HepG2 (cell line): ENCODE data around the gene TLCD3A. TPM values are rescaled to one million over a fixed set of nuclear protein-coding genes. Genes with fewer than 3 reads are reported as not detected.

Source experiments
- ATAC-seq: fragments of 200-7000 bp; cut with Tn5 transposase; 3 replicates; pipeline ENCODE4 v1.9.1; 2020; ENCODE audit warnings: mild to moderate bottlenecking, moderate library complexity
- BruUV-seq: library from RNA; stranded (reverse); fragments of 400-500 nt; replicated peaks from 2 replicates; lab custom pipeline; 2021; lab: Mats Ljungman, UMichigan
- CTCF ChIA-PET: fragments of 300-600 bp; formaldehyde crosslinking; extraction: SDS; loops from one replicate; lab custom pipeline; 2021; ENCODE audit warnings: low total read pairs, inconsistent platforms, low intra/inter-chr PET ratio; lab: Yijun Ruan, JAX
- POLR2A ChIA-PET: fragments of 350-600 bp; sonication (Branson Sonifier 250); formaldehyde crosslinking; loops from one replicate; lab custom pipeline; 2020; ENCODE audit warnings: antibody characterized with exemption, inconsistent platforms; lab: Yijun Ruan, JAX
- DNase-seq: peaks from one replicate; pipeline ENCODE4 v3.0.0-alpha.2; 2015; ENCODE audit warnings: low spot score
- FAIRE-seq: peaks from 3 replicates; lab custom pipeline; 2011; peaks lifted over from hg19 to GRCh38; lab: Jason Lieb, UNC
- H2AFZ ChIP-seq: one replicate; pipeline ENCODE4 v1.6.1; 2011; ENCODE audit warnings: low read length, inconsistent platforms
- H3K27ac ChIP-seq: fragments of 300-600 bp; 3 replicates; pipeline ENCODE4 v1.8.0; 2011; ENCODE audit warnings: mixed run types, mild to moderate bottlenecking, mixed read lengths, low read length, inconsistent platforms; ENCODE audit not compliant: insufficient read depth; ENCODE audit errors: extremely low read length
- H3K27me3 ChIP-seq, 2 experiments: fragments of 200-600 bp in 1 of 2; 2 replicates in 1 of 2; 3 replicates in 1 of 2; pipeline versions ENCODE4 v1.6.0 to v1.8.0; 2011; ENCODE audit warnings: low read length in 2 of 2, mild to moderate bottlenecking in 2 of 2, moderate library complexity in 2 of 2, inconsistent platforms in 1 of 2; ENCODE audit not compliant: insufficient read depth in 2 of 2, control insufficient read depth in 1 of 2
- H3K36me3 ChIP-seq, 2 experiments: fragments of 200-600 bp in 1 of 2; replicated peaks in 1 of 2; 2 replicates in 1 of 2; 3 replicates in 1 of 2; pipeline versions ENCODE4 v1.5.1 to v1.8.0; 2011; ENCODE audit warnings: low read length in 2 of 2, inconsistent platforms in 1 of 2; ENCODE audit not compliant: insufficient read depth in 2 of 2, control insufficient read depth in 1 of 2
- H3K4me1 ChIP-seq: 2 replicates; pipeline ENCODE4 v1.5.1; 2012; ENCODE audit warnings: low read length, inconsistent platforms; ENCODE audit not compliant: insufficient read depth
- H3K4me2 ChIP-seq: 2 replicates; pipeline ENCODE4 v1.6.0; 2011; ENCODE audit warnings: low read depth, low read length, inconsistent platforms
- H3K4me3 ChIP-seq, 3 experiments: fragments of 200-600 bp in 1 of 3; sonication (generic), shearing (Covaris generic) in 1 of 3; replicated peaks in 1 of 3; 2 replicates each; pipeline ENCODE4 v1.5.1; 2011 to 2016; ENCODE audit warnings: low read length in 3 of 3, inconsistent platforms in 2 of 3, low read depth in 2 of 3, mild to moderate bottlenecking in 2 of 3, control low read depth in 1 of 3, mixed read lengths in 1 of 3; ENCODE audit not compliant: insufficient read depth in 1 of 3
- H3K79me2 ChIP-seq: one replicate; pipeline ENCODE4 v1.6.1; 2011; ENCODE audit warnings: low read length, inconsistent platforms; ENCODE audit not compliant: insufficient read depth
- H3K9ac ChIP-seq: 2 replicates; pipeline ENCODE4 v1.6.0; 2011; ENCODE audit warnings: mild to moderate bottlenecking, low read depth, low read length, inconsistent platforms; ENCODE audit not compliant: insufficient read depth
- H3K9me3 ChIP-seq: 2 replicates; pipeline ENCODE4 v1.5.1; 2012; ENCODE audit warnings: mild to moderate bottlenecking, low read length
- H4K20me1 ChIP-seq: 2 replicates; pipeline ENCODE4 v1.6.0; 2011; ENCODE audit warnings: inconsistent platforms, mild to moderate bottlenecking, low read length, moderate library complexity; ENCODE audit not compliant: insufficient read depth
- AGO1 ChIP-seq: fragments of 200-400 bp; formaldehyde crosslinking; IDR thresholded peaks from 2 replicates; pipeline ENCODE4 v1.6.1; 2017; ENCODE audit warnings: mild to moderate bottlenecking, low read depth, low read length, moderate library complexity; ENCODE audit not compliant: poor library complexity, severe bottlenecking
- NBN ChIP-seq: fragments of 450-650 bp; conservative IDR thresholded peaks from 2 replicates; pipeline ENCODE4 v1.6.1; 2017
- NKX3-1 ChIP-seq: sonication (generic); formaldehyde crosslinking; IDR thresholded peaks from 2 replicates; pipeline ENCODE4 v1.5.0; 2020; ENCODE audit warnings: missing genetic modification reagents
- RFXANK ChIP-seq: IDR thresholded peaks from 2 replicates; pipeline ENCODE4 v1.6.1; 2016
- ZNF558 ChIP-seq: sonication (generic); formaldehyde crosslinking; IDR thresholded peaks from 2 replicates; pipeline ENCODE4 v1.9.0; 2022; ENCODE audit warnings: mild to moderate bottlenecking, missing genetic modification reagents, borderline replicate concordance
- ZNF678 ChIP-seq: sonication (generic); formaldehyde crosslinking; IDR thresholded peaks from 2 replicates; pipeline ENCODE4 v1.4.0; 2020; ENCODE audit warnings: mild to moderate bottlenecking, missing genetic modification reagents
- ZSCAN25 ChIP-seq: sonication (generic); formaldehyde crosslinking; IDR thresholded peaks from 2 replicates; pipeline ENCODE4 v1.8.0; 2022; ENCODE audit warnings: mild to moderate bottlenecking, missing genetic modification reagents
- WGBS: methylation state at CpG from one replicate; pipeline ENCODE4 v1.1.6; 2017; ENCODE audit warnings: low lambda C conversion rate; 5-methylcytosine and 5-hydroxymethylcytosine counted together
- in situ Hi-C: cut with HindIII; loops from 2 replicates; pipeline ENCODE4 v1.10.0; 2017; ENCODE audit warnings: low pct_unique_long_range_greater_than_20kb; ENCODE audit not compliant: extremely low pct_ligation_motif_present
- intact Hi-C: fragments of 100-400 bp; cut with micrococcal nuclease; formaldehyde crosslinking; loops from one replicate; pipeline ENCODE4 v1.10.0; 2022; ENCODE audit not compliant: unreplicated experiment
- polyA plus RNA-seq, 8 experiments: library from polyadenylated mRNA; depleted of rRNA in 3 of 8; stranded (reverse) in 7 of 8; unstranded in 1 of 8; fragments of >200 nt; fragmentation: Illumina TruSeq in 4 of 8; extraction: Trizol in 4 of 8; gene quantifications; 2 replicates each; pipeline versions ENCODE4 v1.2.1 to v1.2.3, GENCODE V29; 2011 to 2016; ENCODE audit warnings: low read depth in 4 of 8, missing spikeins in 1 of 8, mixed read lengths in 1 of 8; ENCODE audit not compliant: insufficient read depth in 1 of 8
- total RNA-seq, 5 experiments: library from RNA; depleted of rRNA; stranded (reverse); fragments of >200 nt; fragmentation: Illumina TruSeq; extraction: Trizol; gene quantifications; 2 replicates each; pipeline ENCODE4 v1.2.3, GENCODE V29; 2016; ENCODE audit warnings: low read depth in 1 of 5
- TF ChIP-seq, protein P1 (sequence below): IDR thresholded peaks from 2 replicates; pipeline ENCODE4 v1.6.1; 2016; ENCODE audit warnings: mild to moderate bottlenecking
- TF ChIP-seq, protein P2 (sequence below): IDR thresholded peaks from 2 replicates; pipeline ENCODE4 v1.6.1; 2012; ENCODE audit warnings: low read depth, low read length, improper control_type of control experiment
- TF ChIP-seq, protein P3 (sequence below): sonication (generic); formaldehyde crosslinking; IDR thresholded peaks from 2 replicates; pipeline ENCODE4 v1.4.0; 2020; ENCODE audit warnings: mild to moderate bottlenecking, missing genetic modification reagents

Gene TLCD3A
- total and polyA plus RNA-seq, 2 of the 13 experiments (the other 11 are each of a cell fraction or from before 2014, with no cell fraction given) = 25.2 to 46.6 TPM

DNA sequence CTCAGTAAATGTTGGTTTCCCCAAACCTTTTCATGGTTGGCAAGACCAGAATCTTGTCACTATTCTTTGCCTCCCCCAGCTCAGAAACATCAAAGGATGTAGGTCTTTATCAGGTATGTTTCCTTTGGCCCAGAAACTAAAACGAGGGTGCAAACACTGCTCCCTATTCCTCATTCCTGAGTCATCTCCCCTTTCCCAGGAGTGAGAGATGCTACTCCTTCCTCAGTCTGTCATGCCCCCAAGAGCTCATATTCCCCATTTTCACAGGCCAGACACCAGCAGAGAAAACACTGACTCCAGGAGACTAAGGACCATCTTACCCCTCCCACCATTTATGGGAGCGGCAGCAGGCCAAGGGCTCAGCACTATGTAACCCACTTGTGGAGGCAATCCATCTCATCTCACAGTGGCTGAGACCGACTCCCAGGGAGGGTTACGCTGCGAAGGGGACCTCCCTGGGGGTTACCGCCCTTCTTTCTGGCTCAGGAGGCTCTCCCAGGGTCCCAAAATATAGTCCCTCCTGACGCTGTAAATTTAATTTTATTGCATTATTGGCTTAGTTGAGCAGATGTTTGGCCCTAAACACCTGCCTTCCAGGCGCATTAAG lies 18.1 kb downstream of the TLCD3A start:
- no peak for DNase-seq
- Histone ChIP-seq H4K20me1 (no peaks in the 10 kb centered on the region), H3K27ac (peak overlapping the region; percentile 72), H3K79me2 (peaks cover 30% of the 10 kb centered on the region), H3K4me1 (peaks cover 31% of the 10 kb centered on the region), H3K36me3 (peaks cover 17 to 28% of the 10 kb centered on the region in 2 experiments), H2AFZ (no peak overlapping the region), H3K9me3 (no peaks in the 10 kb centered on the region), H3K9ac (peak overlapping the region; percentile 90), H3K4me3 (peak overlapping the region; percentile 74 to 84 (median 78)), H3K27me3 (no peaks in the 10 kb centered on the region), H3K4me2 (peak overlapping the region; percentile 85)
- TF ChIP-seq ZNF558 (CRISPR knock-in tag) (no peak), ZSCAN25 (no peak), RFXANK (no peak), AGO1 (no peak), NBN (no peak), ZNF678 (CRISPR knock-in tag) (no peak), NKX3-1 (CRISPR knock-in tag) (no peak)
- TF ChIP-seq, protein P1, sequence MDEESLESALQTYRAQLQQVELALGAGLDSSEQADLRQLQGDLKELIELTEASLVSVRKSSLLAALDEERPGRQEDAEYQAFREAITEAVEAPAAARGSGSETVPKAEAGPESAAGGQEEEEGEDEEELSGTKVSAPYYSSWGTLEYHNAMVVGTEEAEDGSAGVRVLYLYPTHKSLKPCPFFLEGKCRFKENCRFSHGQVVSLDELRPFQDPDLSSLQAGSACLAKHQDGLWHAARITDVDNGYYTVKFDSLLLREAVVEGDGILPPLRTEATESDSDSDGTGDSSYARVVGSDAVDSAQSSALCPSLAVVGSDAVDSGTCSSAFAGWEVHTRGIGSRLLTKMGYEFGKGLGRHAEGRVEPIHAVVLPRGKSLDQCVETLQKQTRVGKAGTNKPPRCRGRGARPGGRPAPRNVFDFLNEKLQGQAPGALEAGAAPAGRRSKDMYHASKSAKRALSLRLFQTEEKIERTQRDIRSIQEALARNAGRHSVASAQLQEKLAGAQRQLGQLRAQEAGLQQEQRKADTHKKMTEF (CRISPR knock-in tag) = no peak
- TF ChIP-seq, protein P2, sequence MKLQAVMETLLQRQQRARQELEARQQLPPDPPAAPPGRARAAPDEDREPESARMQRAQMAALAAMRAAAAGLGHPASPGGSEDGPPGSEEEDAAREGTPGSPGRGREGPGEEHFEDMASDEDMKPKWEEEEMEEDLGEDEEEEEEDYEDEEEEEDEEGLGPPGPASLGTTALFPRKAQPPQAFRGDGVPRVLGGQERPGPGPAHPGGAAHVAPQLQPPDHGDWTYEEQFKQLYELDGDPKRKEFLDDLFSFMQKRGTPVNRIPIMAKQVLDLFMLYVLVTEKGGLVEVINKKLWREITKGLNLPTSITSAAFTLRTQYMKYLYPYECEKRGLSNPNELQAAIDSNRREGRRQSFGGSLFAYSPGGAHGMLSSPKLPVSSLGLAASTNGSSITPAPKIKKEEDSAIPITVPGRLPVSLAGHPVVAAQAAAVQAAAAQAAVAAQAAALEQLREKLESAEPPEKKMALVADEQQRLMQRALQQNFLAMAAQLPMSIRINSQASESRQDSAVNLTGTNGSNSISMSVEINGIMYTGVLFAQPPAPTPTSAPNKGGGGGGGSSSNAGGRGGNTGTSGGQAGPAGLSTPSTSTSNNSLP = no peak
- TF ChIP-seq, protein P3, sequence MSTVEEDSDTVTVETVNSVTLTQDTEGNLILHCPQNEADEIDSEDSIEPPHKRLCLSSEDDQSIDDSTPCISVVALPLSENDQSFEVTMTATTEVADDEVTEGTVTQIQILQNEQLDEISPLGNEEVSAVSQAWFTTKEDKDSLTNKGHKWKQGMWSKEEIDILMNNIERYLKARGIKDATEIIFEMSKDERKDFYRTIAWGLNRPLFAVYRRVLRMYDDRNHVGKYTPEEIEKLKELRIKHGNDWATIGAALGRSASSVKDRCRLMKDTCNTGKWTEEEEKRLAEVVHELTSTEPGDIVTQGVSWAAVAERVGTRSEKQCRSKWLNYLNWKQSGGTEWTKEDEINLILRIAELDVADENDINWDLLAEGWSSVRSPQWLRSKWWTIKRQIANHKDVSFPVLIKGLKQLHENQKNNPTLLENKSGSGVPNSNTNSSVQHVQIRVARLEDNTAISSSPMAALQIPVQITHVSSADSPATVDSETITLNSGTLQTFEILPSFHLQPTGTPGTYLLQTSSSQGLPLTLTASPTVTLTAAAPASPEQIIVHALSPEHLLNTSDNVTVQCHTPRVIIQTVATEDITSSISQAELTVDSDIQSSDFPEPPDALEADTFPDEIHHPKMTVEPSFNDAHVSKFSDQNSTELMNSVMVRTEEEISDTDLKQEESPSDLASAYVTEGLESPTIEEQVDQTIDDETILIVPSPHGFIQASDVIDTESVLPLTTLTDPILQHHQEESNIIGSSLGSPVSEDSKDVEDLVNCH (CRISPR knock-in tag) = no peak
- ATAC-seq = no peak
- ChIA-PET POLR2A (no interaction called here), CTCF (no interaction called here)
- no TSS peak for BruUV-seq
- in situ Hi-C loops (no loop called here), intact Hi-C loops (no loop called here)
- WGBS = 48% methylated on average over 8 of the region's 8 CpGs
- FAIRE-seq = no peak
